GM23338 (cell line): ENCODE results near the gene NRP1. TPM values are rescaled to one million over a fixed set of nuclear protein-coding genes. Genes with fewer than 3 reads are reported as not detected.

ENCODE experiments used
- ATAC-seq: fragments of 200-7000 bp; cut with Tn5 transposase; 3 replicates; pipeline ENCODE4 v1.9.1; 2020
- DNase-seq: peaks from one replicate; pipeline ENCODE4 v3.0.0-alpha.2; 2015; ENCODE audit warnings: low spot score
- H2AFZ ChIP-seq: fragments of 200-600 bp; sonication (generic); 2 replicates; pipeline ENCODE4 v1.8.0; 2016; ENCODE audit warnings: antibody characterized with exemption, mild to moderate bottlenecking, moderate library complexity
- H3F3A ChIP-seq: fragments of 200-600 bp; sonication (generic); replicated peaks from 2 replicates; pipeline ENCODE4 v1.8.0; 2017; ENCODE audit warnings: antibody characterized with exemption, mixed run types, low read depth
- H3K27ac ChIP-seq: fragments of 200-600 bp; sonication (generic); 2 replicates; pipeline ENCODE4 v1.6.1; 2016; ENCODE audit warnings: low read depth
- H3K27me3 ChIP-seq: fragments of 200-600 bp; sonication (generic); 2 replicates; pipeline ENCODE4 v1.8.0; 2016; ENCODE audit warnings: mild to moderate bottlenecking, mixed run types, moderate library complexity; ENCODE audit not compliant: insufficient read depth
- H3K36me3 ChIP-seq: fragments of 200-600 bp; sonication (generic); 2 replicates; pipeline ENCODE4 v1.8.0; 2016; ENCODE audit warnings: mild to moderate bottlenecking; ENCODE audit not compliant: insufficient read depth
- H3K4me1 ChIP-seq: fragments of 200-600 bp; sonication (generic); 2 replicates; pipeline ENCODE4 v1.8.0; 2016; ENCODE audit warnings: mild to moderate bottlenecking, moderate library complexity; ENCODE audit not compliant: insufficient read depth
- H3K4me2 ChIP-seq: fragments of 200-600 bp; sonication (generic); 2 replicates; pipeline ENCODE4 v1.7.1; 2017; ENCODE audit warnings: mixed run types
- H3K4me3 ChIP-seq: fragments of 200-600 bp; sonication (generic); 2 replicates; pipeline ENCODE4 v1.6.1; 2016; ENCODE audit warnings: mixed run types
- H3K79me2 ChIP-seq: fragments of 200-600 bp; sonication (generic); replicated peaks from 2 replicates; pipeline ENCODE4 v1.8.0; 2017; ENCODE audit warnings: mild to moderate bottlenecking; ENCODE audit not compliant: insufficient read depth
- H3K9me2 ChIP-seq: fragments of 200-600 bp; sonication (generic); 2 replicates; pipeline ENCODE4 v1.8.0; 2017; ENCODE audit not compliant: insufficient read depth
- H4K20me1 ChIP-seq: fragments of 200-600 bp; sonication (generic); replicated peaks from 2 replicates; pipeline ENCODE4 v1.8.0; 2017; ENCODE audit warnings: mild to moderate bottlenecking; ENCODE audit not compliant: insufficient read depth
- H3K27ac Mint-ChIP-seq: 2 replicates; pipeline ENCODE4 v1.8.0; 2020; ENCODE audit warnings: inconsistent platforms, mild to moderate bottlenecking, moderate library complexity, mixed read lengths
- H3K27me3 Mint-ChIP-seq: 3 replicates; pipeline ENCODE4 v1.8.0; 2022; ENCODE audit warnings: low read depth, mild to moderate bottlenecking, moderate library complexity, mixed read lengths, inconsistent platforms; ENCODE audit not compliant: insufficient read depth, poor library complexity
- H3K36me3 Mint-ChIP-seq: 3 replicates; pipeline ENCODE4 v1.8.0; 2021; ENCODE audit warnings: low read depth, mild to moderate bottlenecking, inconsistent platforms, moderate library complexity, mixed read lengths
- H3K4me1 Mint-ChIP-seq: 3 replicates; pipeline ENCODE4 v1.8.0; 2020; ENCODE audit warnings: mild to moderate bottlenecking, inconsistent platforms, mixed read lengths
- H3K4me3 Mint-ChIP-seq: 3 replicates; pipeline ENCODE4 v1.8.0; 2021; ENCODE audit warnings: moderate library complexity, mild to moderate bottlenecking, inconsistent platforms, mixed read lengths
- H3K9me3 Mint-ChIP-seq: 3 replicates; pipeline ENCODE4 v1.8.0; 2020; ENCODE audit warnings: moderate library complexity, mild to moderate bottlenecking, inconsistent platforms, mixed read lengths
- EZH2phosphoT487 ChIP-seq: fragments of 200-600 bp; sonication (generic); IDR thresholded peaks from one replicate; pipeline ENCODE4 v1.8.1; 2018; ENCODE audit warnings: antibody characterized with exemption; ENCODE audit not compliant: unreplicated experiment
- JUNB ChIP-seq: IDR thresholded peaks from one replicate; pipeline ENCODE4 v1.6.1; 2016; ENCODE audit warnings: antibody characterized with exemption; ENCODE audit not compliant: unreplicated experiment
- NANOG ChIP-seq: IDR thresholded peaks from 2 replicates; pipeline ENCODE4 v1.6.1; 2016; ENCODE audit warnings: antibody characterized with exemption, borderline replicate concordance
- ZNF114 ChIP-seq: fragments of 250-450 bp; sonication (Bioruptor Pico); IDR thresholded peaks from 2 replicates; pipeline ENCODE4 v1.5.0; 2020; ENCODE audit warnings: mild to moderate bottlenecking, moderate library complexity
- polyA plus RNA-seq: library from polyadenylated mRNA; unstranded; fragments of >200 nt; fragmentation: Nextera tagmentation; extraction: Ambion mirVana; gene quantifications from 2 replicates; pipeline ENCODE4 v1.2.1, GENCODE V29; 2016
- total RNA-seq: library from RNA; depleted of rRNA; stranded (reverse); fragments of >200 nt; shearing (Covaris generic); gene quantifications from 2 replicates; pipeline ENCODE4 v1.2.3, GENCODE V29; 2014
- TF ChIP-seq, protein P1 (sequence below): IDR thresholded peaks from 2 replicates; pipeline ENCODE4 v1.6.1; 2016; ENCODE audit warnings: antibody characterized with exemption
- TF ChIP-seq, protein P2 (sequence below), 2 experiments: fragments of 200-600 bp in 1 of 2; sonication (generic) in 1 of 2; conservative IDR thresholded peaks; 2 replicates each; pipeline versions ENCODE4 v1.5.1 to v1.6.1; 2016 to 2017; ENCODE audit warnings: antibody characterized with exemption in 2 of 2, low read depth in 2 of 2, mild to moderate bottlenecking in 2 of 2, moderate library complexity in 1 of 2
- TF ChIP-seq, protein P3 (sequence below): fragments of 250-450 bp; sonication (Bioruptor Pico); IDR thresholded peaks from 2 replicates; pipeline ENCODE4 v1.5.0; 2020; ENCODE audit warnings: mild to moderate bottlenecking, moderate library complexity

Gene NRP1
- total and polyA plus RNA-seq, 2 experiments from 2014 or later, result 2.9 to 3.5 TPM

DNA sequence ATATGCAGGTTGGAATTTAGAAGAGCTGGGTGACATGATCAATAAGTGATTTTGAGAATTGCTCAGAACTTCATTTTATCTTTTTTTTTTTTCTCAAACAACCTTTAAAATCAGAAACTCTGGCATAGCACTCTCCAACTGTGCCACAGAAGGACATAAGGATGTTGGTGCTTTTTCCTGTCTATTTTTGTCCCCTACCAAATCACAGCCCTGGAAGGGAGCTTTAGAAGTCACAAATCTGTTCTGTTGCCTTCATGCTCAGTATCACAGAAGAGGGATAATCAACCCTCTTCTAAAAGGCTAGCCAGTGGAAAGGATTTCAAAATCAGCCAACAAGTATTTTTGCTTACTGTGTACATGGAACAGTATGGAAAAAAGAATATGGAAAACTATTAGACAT, 14.8 kb upstream of the NRP1 start:
- H3K27ac ChIP-seq, result no peak overlapping the region
- no peak overlapping the region for H3K4me2 ChIP-seq
- no peaks in the 10 kb centered on the region for H3K36me3 ChIP-seq
- no peak overlapping the region for H3K4me3 ChIP-seq
- TF ChIP-seq EZH2phosphoT487 (no peak), NANOG (no peak)
- TF ChIP-seq, protein P1, sequence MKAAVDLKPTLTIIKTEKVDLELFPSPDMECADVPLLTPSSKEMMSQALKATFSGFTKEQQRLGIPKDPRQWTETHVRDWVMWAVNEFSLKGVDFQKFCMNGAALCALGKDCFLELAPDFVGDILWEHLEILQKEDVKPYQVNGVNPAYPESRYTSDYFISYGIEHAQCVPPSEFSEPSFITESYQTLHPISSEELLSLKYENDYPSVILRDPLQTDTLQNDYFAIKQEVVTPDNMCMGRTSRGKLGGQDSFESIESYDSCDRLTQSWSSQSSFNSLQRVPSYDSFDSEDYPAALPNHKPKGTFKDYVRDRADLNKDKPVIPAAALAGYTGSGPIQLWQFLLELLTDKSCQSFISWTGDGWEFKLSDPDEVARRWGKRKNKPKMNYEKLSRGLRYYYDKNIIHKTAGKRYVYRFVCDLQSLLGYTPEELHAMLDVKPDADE, result no peak
- H3K27me3 ChIP-seq, result no peaks in the 10 kb centered on the region
- H3K9me2 ChIP-seq, result 0 out of 2 replicates have a peak, but pooled peaks cover 3% of the 10 kb centered on the region
- no peaks in the 10 kb centered on the region for H3K79me2 ChIP-seq
- H3K27me3 Mint-ChIP-seq, result no peaks in the 10 kb centered on the region
- H3K27ac Mint-ChIP-seq, result no peak overlapping the region
- H3K9me3 Mint-ChIP-seq, result no peaks in the 10 kb centered on the region
- no peaks in the 10 kb centered on the region for H3K36me3 Mint-ChIP-seq
- DNase-seq (no peak), ATAC-seq (no peak)
- H2AFZ ChIP-seq, result no peak overlapping the region
- H3K4me1 Mint-ChIP-seq, result no peaks in the 10 kb centered on the region
- H4K20me1 ChIP-seq, result no peaks in the 10 kb centered on the region
- no peaks in the 10 kb centered on the region for H3K4me1 ChIP-seq
- H3F3A ChIP-seq, result no peaks in the 10 kb centered on the region
- no peak overlapping the region for H3K4me3 Mint-ChIP-seq

DNA sequence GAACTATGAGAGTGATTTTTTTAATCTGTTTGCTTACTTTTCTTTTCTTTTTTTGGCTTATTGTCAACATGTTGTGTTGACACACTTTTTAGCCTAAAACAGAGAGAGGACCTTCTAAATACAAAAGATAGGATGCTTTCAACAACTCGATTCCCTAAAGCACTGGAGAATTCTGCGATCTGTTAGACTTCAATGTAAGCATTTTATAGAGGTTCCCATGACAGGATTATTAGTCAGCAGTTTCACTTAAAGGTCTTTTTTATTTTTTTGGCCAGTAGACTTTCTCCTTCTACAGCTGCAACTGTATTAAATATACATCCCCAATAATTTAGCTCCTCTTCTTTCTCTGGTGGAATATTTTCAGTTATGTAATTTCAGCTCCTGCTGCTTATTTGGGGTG, 12.7 kb upstream of the NRP1 start:
- Mint-ChIP-seq H3K4me3 (no peak overlapping the region), H3K9me3 (no peaks in the 10 kb centered on the region), H3K27me3 (no peaks in the 10 kb centered on the region), H3K27ac (no peak overlapping the region), H3K36me3 (no peaks in the 10 kb centered on the region), H3K4me1 (peaks cover 2% of the 10 kb centered on the region; the same call in 2 of the 3 replicates)
- H3K4me2 ChIP-seq, result no peak overlapping the region
- H3F3A ChIP-seq, result no peaks in the 10 kb centered on the region
- H3K27me3 ChIP-seq, result no peaks in the 10 kb centered on the region
- H3K4me1 ChIP-seq, result no peaks in the 10 kb centered on the region
- no peak overlapping the region for H2AFZ ChIP-seq
- H3K36me3 ChIP-seq, result no peaks in the 10 kb centered on the region
- ATAC-seq, result no peak
- no peaks in the 10 kb centered on the region for H4K20me1 ChIP-seq
- no peaks in the 10 kb centered on the region for H3K9me2 ChIP-seq
- no peak overlapping the region for H3K4me3 ChIP-seq
- no peak overlapping the region for H3K27ac ChIP-seq
- H3K79me2 ChIP-seq, result no peaks in the 10 kb centered on the region
- DNase-seq, result no peak
- no peak for TF ChIP-seq EZH2phosphoT487
- no peak for TF ChIP-seq JUNB
- no peak for TF ChIP-seq NANOG
- TF ChIP-seq, protein P2, sequence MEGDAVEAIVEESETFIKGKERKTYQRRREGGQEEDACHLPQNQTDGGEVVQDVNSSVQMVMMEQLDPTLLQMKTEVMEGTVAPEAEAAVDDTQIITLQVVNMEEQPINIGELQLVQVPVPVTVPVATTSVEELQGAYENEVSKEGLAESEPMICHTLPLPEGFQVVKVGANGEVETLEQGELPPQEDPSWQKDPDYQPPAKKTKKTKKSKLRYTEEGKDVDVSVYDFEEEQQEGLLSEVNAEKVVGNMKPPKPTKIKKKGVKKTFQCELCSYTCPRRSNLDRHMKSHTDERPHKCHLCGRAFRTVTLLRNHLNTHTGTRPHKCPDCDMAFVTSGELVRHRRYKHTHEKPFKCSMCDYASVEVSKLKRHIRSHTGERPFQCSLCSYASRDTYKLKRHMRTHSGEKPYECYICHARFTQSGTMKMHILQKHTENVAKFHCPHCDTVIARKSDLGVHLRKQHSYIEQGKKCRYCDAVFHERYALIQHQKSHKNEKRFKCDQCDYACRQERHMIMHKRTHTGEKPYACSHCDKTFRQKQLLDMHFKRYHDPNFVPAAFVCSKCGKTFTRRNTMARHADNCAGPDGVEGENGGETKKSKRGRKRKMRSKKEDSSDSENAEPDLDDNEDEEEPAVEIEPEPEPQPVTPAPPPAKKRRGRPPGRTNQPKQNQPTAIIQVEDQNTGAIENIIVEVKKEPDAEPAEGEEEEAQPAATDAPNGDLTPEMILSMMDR (conservative IDR thresholded peaks at IDR 0.05; ENCODE audit: low read depth in 2 of 2), result no peak
- TF ChIP-seq, protein P3, sequence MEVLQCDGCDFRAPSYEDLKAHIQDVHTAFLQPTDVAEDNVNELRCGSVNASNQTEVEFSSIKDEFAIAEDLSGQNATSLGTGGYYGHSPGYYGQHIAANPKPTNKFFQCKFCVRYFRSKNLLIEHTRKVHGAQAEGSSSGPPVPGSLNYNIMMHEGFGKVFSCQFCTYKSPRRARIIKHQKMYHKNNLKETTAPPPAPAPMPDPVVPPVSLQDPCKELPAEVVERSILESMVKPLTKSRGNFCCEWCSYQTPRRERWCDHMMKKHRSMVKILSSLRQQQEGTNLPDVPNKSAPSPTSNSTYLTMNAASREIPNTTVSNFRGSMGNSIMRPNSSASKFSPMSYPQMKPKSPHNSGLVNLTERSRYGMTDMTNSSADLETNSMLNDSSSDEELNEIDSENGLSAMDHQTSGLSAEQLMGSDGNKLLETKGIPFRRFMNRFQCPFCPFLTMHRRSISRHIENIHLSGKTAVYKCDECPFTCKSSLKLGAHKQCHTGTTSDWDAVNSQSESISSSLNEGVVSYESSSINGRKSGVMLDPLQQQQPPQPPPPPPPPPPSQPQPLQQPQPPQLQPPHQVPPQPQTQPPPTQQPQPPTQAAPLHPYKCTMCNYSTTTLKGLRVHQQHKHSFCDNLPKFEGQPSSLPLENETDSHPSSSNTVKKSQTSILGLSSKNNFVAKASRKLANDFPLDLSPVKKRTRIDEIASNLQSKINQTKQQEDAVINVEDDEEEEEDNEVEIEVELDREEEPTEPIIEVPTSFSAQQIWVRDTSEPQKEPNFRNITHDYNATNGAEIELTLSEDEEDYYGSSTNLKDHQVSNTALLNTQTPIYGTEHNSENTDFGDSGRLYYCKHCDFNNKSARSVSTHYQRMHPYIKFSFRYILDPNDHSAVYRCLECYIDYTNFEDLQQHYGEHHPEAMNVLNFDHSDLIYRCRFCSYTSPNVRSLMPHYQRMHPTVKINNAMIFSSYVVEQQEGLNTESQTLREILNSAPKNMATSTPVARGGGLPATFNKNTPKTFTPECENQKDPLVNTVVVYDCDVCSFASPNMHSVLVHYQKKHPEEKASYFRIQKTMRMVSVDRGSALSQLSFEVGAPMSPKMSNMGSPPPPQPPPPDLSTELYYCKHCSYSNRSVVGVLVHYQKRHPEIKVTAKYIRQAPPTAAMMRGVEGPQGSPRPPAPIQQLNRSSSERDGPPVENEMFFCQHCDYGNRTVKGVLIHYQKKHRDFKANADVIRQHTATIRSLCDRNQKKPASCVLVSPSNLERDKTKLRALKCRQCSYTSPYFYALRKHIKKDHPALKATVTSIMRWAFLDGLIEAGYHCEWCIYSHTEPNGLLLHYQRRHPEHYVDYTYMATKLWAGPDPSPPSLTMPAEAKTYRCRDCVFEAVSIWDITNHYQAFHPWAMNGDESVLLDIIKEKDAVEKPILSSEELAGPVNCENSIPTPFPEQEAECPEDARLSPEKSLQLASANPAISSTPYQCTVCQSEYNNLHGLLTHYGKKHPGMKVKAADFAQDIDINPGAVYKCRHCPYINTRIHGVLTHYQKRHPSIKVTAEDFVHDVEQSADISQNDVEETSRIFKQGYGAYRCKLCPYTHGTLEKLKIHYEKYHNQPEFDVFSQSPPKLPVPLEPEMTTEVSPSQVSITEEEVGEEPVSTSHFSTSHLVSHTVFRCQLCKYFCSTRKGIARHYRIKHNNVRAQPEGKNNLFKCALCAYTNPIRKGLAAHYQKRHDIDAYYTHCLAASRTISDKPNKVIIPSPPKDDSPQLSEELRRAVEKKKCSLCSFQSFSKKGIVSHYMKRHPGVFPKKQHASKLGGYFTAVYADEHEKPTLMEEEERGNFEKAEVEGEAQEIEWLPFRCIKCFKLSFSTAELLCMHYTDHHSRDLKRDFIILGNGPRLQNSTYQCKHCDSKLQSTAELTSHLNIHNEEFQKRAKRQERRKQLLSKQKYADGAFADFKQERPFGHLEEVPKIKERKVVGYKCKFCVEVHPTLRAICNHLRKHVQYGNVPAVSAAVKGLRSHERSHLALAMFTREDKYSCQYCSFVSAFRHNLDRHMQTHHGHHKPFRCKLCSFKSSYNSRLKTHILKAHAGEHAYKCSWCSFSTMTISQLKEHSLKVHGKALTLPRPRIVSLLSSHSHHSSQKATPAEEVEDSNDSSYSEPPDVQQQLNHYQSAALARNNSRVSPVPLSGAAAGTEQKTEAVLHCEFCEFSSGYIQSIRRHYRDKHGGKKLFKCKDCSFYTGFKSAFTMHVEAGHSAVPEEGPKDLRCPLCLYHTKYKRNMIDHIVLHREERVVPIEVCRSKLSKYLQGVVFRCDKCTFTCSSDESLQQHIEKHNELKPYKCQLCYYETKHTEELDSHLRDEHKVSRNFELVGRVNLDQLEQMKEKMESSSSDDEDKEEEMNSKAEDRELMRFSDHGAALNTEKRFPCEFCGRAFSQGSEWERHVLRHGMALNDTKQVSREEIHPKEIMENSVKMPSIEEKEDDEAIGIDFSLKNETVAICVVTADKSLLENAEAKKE, result no peak
- TF ChIP-seq ZNF114 (CRISPR knock-in tag), result no peak
- TF ChIP-seq, protein P1, result no peak
